A549 (cell line): Measurements from ENCODE around the gene GNPAT. TPM values are rescaled to one million over a fixed set of nuclear protein-coding genes. Genes with fewer than 3 reads are reported as not detected.

ENCODE experiments used
- ATAC-seq, 2 experiments: fragments of 200-7000 bp in 1 of 2; fragments of >200 bp in 1 of 2; cut with Nextera tagmentation in 1 of 2; cut with Tn5 transposase in 1 of 2; 3 replicates each; pipeline versions ENCODE4 v1.8.0 to v1.9.1; 2018 to 2020; ENCODE audit warnings: mild to moderate bottlenecking in 1 of 2, moderate library complexity in 1 of 2
- CTCF ChIA-PET: fragments of 300-600 bp; sonication (Branson Sonifier 250); formaldehyde crosslinking; extraction: SDS; loops from one replicate; lab custom pipeline; 2021; ENCODE audit warnings: antibody characterized with exemption, inconsistent platforms; lab: Yijun Ruan, JAX
- POLR2A ChIA-PET: fragments of 350-600 bp; formaldehyde crosslinking; extraction: SDS; loops from one replicate; lab custom pipeline; 2021; ENCODE audit warnings: antibody characterized with exemption, inconsistent platforms; lab: Yijun Ruan, JAX
- DNase-seq, 2 experiments: peaks; one replicate each; pipeline versions ENCODE4 v3.0.0 to v3.0.0-alpha.2; 2011 to 2016; ENCODE audit warnings: low read depth in 1 of 2, low spot score in 1 of 2
- FAIRE-seq: peaks from 2 replicates; lab custom pipeline; 2011; peaks lifted over from hg19 to GRCh38; lab: Jason Lieb, UNC
- H3K27ac ChIP-seq, 2 experiments: fragments of >200 bp; sonication (Bioruptor Twin); formaldehyde crosslinking; 3 replicates each; pipeline ENCODE4 v1.5.1; 2016 to 2017
- H3K4me1 ChIP-seq: fragments of >200 bp; sonication (Bioruptor Twin); formaldehyde crosslinking; 3 replicates; pipeline ENCODE4 v1.6.1; 2016
- H3K4me2 ChIP-seq: fragments of >200 bp; sonication (Bioruptor Twin); formaldehyde crosslinking; 3 replicates; pipeline ENCODE4 v1.6.1; 2016
- H3K4me3 ChIP-seq: fragments of >200 bp; sonication (Bioruptor Twin); formaldehyde crosslinking; 3 replicates; pipeline ENCODE4 v1.5.1; 2016
- H3K9me3 ChIP-seq: fragments of >200 bp; sonication (Bioruptor Twin); formaldehyde crosslinking; 3 replicates; pipeline ENCODE4 v1.6.1; 2016
- CHD4 ChIP-seq: fragments of 200-600 bp; sonication (generic); IDR thresholded peaks from 2 replicates; pipeline ENCODE4 v1.6.1; 2016; ENCODE audit warnings: antibody characterized with exemption, mild to moderate bottlenecking, borderline replicate concordance
- HDAC2 ChIP-seq: fragments of 200-600 bp; sonication (generic); IDR thresholded peaks from 2 replicates; pipeline ENCODE4 v1.6.1; 2016
- HEYL ChIP-seq: fragments of 250-450 bp; sonication (Bioruptor Pico); IDR thresholded peaks from 2 replicates; pipeline ENCODE4 v1.8.0; 2021; ENCODE audit warnings: mild to moderate bottlenecking, moderate library complexity
- HOXB13 ChIP-seq: fragments of 250-450 bp; sonication (Bioruptor Pico); IDR thresholded peaks from 2 replicates; pipeline ENCODE4 v1.5.0; 2020; ENCODE audit warnings: low read depth, mild to moderate bottlenecking, moderate library complexity
- JUN ChIP-seq, 2 experiments: fragments of >200 bp; sonication (Bioruptor Twin); formaldehyde crosslinking; IDR thresholded peaks; 2 replicates in 1 of 2; 3 replicates in 1 of 2; pipeline ENCODE4 v1.6.1; 2016 to 2017
- JUNB ChIP-seq: fragments of >200 bp; sonication (Bioruptor Twin); formaldehyde crosslinking; IDR thresholded peaks from 2 replicates; pipeline ENCODE4 v1.6.1; 2016
- KDM5A ChIP-seq: fragments of 200-600 bp; sonication (generic); IDR thresholded peaks from 2 replicates; pipeline ENCODE4 v1.6.1; 2016; ENCODE audit warnings: antibody characterized with exemption, mild to moderate bottlenecking
- MAFK ChIP-seq: fragments of 450-650 bp; IDR thresholded peaks from 2 replicates; pipeline ENCODE4 v1.6.1; 2014; ENCODE audit not compliant: partially characterized antibody
- NPAS2 ChIP-seq: fragments of 250-450 bp; sonication (Bioruptor Pico); IDR thresholded peaks from 2 replicates; pipeline ENCODE4 v1.8.0; 2022; ENCODE audit warnings: mild to moderate bottlenecking, moderate library complexity, borderline replicate concordance
- RARB ChIP-seq: fragments of 250-450 bp; sonication (Bioruptor Pico); IDR thresholded peaks from 2 replicates; pipeline ENCODE4 v1.8.0; 2021; ENCODE audit warnings: mild to moderate bottlenecking, moderate library complexity
- RNF2 ChIP-seq: fragments of 200-600 bp; sonication (generic); IDR thresholded peaks from 2 replicates; pipeline ENCODE4 v1.6.1; 2016; ENCODE audit warnings: low read depth, mild to moderate bottlenecking, antibody characterized with exemption, moderate library complexity, borderline replicate concordance
- SREBF2 ChIP-seq: fragments of 450-650 bp; IDR thresholded peaks from 2 replicates; pipeline ENCODE4 v1.6.1; 2014; ENCODE audit warnings: mild to moderate bottlenecking, moderate library complexity
- TFCP2L1 ChIP-seq: fragments of 250-450 bp; sonication (Bioruptor Pico); IDR thresholded peaks from 2 replicates; pipeline ENCODE4 v1.5.0; 2021; ENCODE audit warnings: mild to moderate bottlenecking
- ZNF302 ChIP-seq: fragments of 250-450 bp; sonication (Bioruptor Pico); IDR thresholded peaks from 2 replicates; pipeline ENCODE4 v1.9.0; 2021; ENCODE audit warnings: inconsistent platforms, mild to moderate bottlenecking, moderate library complexity
- WGBS: methylation state at CpG from one replicate; pipeline ENCODE4 v1.1.6; 2017; ENCODE audit errors: missing lambda C conversion rate; 5-methylcytosine and 5-hydroxymethylcytosine counted together
- polyA plus RNA-seq, 4 experiments: library from polyadenylated mRNA; depleted of rRNA in 3 of 4; stranded (reverse); fragments of >200 nt; fragmentation: RNase III in 1 of 4; extraction: RNeasy Plus Mini Kit Qiagen cat#74134 plus additional on column Dnase treatment in 1 of 4; gene quantifications; 2 replicates in 3 of 4; 3 replicates in 1 of 4; pipeline ENCODE4 v1.2.3, GENCODE V29; 2011 to 2017
- TF ChIP-seq, protein P1 (sequence below): fragments of 200-600 bp; sonication (generic); IDR thresholded peaks from 2 replicates; pipeline ENCODE4 v1.6.1; 2016; ENCODE audit warnings: antibody characterized with exemption, mild to moderate bottlenecking, moderate library complexity
- TF ChIP-seq, protein P2 (sequence below): fragments of >200 bp; sonication (Bioruptor Twin); formaldehyde crosslinking; IDR thresholded peaks from 2 replicates; pipeline ENCODE4 v1.6.1; 2016
- TF ChIP-seq, protein P3 (sequence below): IDR thresholded peaks from 2 replicates; pipeline ENCODE4 v1.6.1; 2012
- TF ChIP-seq, protein P4 (sequence below): fragments of 150-350 bp; IDR thresholded peaks from 2 replicates; pipeline ENCODE4 v1.6.1; 2014; ENCODE audit warnings: low read depth, mild to moderate bottlenecking, low read length
- TF ChIP-seq, protein P5 (sequence below): IDR thresholded peaks from 2 replicates; pipeline ENCODE4 v1.6.1; 2012; ENCODE audit warnings: low read depth, borderline replicate concordance
- TF ChIP-seq, protein P6 (sequence below): fragments of 250-450 bp; sonication (Bioruptor Pico); IDR thresholded peaks from 2 replicates; pipeline ENCODE4 v1.5.0; 2021; ENCODE audit warnings: mild to moderate bottlenecking, moderate library complexity, borderline replicate concordance
- TF ChIP-seq, protein P7 (sequence below): IDR thresholded peaks from 2 replicates; pipeline ENCODE4 v1.6.1; 2012

GNPAT gene
- polyA plus RNA-seq, 2 of the 4 experiments (the other 2 are of a cell fraction): 44.1 to 62.7 TPM

DNA sequence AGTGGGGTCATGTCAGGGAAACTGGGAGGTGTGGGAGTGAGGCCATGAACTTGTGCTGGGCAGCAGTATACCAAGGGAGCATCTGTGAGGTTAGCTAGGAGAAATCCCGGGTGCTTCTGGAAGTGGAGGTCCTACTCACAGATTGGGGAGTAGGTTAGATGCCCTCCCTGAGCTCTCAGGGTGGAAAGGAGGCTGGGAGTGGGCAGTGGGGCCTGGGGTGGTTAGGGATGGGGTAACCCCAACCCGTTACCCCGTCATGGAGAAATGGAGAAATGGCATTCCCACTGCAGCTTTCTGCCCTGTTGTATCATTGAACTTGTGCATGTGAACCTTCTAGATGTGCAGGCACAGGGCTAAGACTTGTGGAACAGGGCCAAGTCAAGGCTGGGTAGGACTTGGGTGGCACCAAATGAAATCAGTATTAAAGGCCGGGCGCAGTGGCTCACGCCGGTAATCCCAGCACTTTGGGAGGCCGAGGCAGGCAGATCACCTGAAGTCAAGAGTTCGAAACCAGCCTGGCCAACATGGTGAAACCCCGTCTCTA is 69.5 kb downstream of the GNPAT start (continued):
- TF ChIP-seq, protein P1, sequence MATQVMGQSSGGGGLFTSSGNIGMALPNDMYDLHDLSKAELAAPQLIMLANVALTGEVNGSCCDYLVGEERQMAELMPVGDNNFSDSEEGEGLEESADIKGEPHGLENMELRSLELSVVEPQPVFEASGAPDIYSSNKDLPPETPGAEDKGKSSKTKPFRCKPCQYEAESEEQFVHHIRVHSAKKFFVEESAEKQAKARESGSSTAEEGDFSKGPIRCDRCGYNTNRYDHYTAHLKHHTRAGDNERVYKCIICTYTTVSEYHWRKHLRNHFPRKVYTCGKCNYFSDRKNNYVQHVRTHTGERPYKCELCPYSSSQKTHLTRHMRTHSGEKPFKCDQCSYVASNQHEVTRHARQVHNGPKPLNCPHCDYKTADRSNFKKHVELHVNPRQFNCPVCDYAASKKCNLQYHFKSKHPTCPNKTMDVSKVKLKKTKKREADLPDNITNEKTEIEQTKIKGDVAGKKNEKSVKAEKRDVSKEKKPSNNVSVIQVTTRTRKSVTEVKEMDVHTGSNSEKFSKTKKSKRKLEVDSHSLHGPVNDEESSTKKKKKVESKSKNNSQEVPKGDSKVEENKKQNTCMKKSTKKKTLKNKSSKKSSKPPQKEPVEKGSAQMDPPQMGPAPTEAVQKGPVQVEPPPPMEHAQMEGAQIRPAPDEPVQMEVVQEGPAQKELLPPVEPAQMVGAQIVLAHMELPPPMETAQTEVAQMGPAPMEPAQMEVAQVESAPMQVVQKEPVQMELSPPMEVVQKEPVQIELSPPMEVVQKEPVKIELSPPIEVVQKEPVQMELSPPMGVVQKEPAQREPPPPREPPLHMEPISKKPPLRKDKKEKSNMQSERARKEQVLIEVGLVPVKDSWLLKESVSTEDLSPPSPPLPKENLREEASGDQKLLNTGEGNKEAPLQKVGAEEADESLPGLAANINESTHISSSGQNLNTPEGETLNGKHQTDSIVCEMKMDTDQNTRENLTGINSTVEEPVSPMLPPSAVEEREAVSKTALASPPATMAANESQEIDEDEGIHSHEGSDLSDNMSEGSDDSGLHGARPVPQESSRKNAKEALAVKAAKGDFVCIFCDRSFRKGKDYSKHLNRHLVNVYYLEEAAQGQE: no peak
- no peak for TF ChIP-seq ZNF302 (CRISPR knock-in tag)
- TF ChIP-seq, protein P2, sequence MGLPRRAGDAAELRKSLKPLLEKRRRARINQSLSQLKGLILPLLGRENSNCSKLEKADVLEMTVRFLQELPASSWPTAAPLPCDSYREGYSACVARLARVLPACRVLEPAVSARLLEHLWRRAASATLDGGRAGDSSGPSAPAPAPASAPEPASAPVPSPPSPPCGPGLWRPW: no peak
- TF ChIP-seq RNF2: no peak
- TF ChIP-seq, protein P3, sequence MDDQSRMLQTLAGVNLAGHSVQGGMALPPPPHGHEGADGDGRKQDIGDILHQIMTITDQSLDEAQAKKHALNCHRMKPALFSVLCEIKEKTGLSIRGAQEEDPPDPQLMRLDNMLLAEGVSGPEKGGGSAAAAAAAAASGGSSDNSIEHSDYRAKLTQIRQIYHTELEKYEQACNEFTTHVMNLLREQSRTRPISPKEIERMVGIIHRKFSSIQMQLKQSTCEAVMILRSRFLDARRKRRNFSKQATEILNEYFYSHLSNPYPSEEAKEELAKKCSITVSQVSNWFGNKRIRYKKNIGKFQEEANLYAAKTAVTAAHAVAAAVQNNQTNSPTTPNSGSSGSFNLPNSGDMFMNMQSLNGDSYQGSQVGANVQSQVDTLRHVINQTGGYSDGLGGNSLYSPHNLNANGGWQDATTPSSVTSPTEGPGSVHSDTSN: no peak
- TF ChIP-seq JUN (IDR thresholded peaks at IDR 0.05): no peak
- TF ChIP-seq, all 56 proteins: peak for 0

DNA sequence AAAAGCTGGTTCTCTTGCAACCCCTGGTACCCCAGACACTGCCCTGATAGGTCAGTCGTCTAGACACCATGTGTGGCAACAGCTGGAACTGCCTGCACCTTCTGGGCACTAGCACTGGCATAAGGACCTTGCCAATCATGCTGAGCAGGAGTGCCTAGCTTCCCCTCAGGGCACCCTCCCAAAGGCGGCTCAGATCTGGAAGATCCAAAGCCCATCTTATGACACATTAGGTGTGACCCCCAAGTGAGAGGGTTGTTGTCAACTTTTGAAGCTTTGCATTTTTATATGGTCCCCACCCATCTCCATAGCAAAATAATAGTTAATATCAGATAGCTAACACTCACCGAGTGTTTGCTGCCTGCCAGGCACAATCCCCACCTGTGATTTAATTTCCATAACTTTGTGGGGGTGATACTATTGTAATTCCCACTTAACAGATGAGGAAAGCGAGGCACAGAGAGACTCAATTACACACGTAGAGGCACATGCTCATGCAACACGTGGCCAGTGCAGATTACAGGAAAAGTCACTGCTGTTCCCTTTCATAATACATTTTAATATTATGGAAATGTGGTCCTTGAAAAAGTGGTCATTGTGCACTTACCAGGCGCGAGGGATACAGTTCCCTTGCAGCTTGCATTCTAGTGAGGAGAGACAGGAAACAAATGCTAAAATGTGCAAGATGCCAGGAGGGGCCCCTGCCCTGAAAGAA is 70.9 kb downstream of the GNPAT start:
- 53% methylated on average over 8 of the region's 8 CpGs for WGBS

More for the DNA sequence above, 70.9 kb downstream of the GNPAT start:
- FAIRE-seq (no peak), DNase-seq (no peak)
- H3K4me2 ChIP-seq: no peak overlapping the region
- ChIA-PET POLR2A (no interaction called here), CTCF (interaction anchor here (0.8 to 1.2 kb wide), 3 partner anchors 8 to 281 kb away, joined by 3 read pairs; no protein-coding TSS in a partner anchor)
- TF ChIP-seq SREBF2: no peak
- TF ChIP-seq, protein P4, sequence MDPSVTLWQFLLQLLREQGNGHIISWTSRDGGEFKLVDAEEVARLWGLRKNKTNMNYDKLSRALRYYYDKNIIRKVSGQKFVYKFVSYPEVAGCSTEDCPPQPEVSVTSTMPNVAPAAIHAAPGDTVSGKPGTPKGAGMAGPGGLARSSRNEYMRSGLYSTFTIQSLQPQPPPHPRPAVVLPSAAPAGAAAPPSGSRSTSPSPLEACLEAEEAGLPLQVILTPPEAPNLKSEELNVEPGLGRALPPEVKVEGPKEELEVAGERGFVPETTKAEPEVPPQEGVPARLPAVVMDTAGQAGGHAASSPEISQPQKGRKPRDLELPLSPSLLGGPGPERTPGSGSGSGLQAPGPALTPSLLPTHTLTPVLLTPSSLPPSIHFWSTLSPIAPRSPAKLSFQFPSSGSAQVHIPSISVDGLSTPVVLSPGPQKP: no peak
- TF ChIP-seq HOXB13 (CRISPR knock-in tag): no peak
- TF ChIP-seq, protein P5, sequence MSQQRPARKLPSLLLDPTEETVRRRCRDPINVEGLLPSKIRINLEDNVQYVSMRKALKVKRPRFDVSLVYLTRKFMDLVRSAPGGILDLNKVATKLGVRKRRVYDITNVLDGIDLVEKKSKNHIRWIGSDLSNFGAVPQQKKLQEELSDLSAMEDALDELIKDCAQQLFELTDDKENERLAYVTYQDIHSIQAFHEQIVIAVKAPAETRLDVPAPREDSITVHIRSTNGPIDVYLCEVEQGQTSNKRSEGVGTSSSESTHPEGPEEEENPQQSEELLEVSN: no peak
- no peak for TF ChIP-seq NPAS2 (CRISPR knock-in tag)
- TF ChIP-seq, protein P6, sequence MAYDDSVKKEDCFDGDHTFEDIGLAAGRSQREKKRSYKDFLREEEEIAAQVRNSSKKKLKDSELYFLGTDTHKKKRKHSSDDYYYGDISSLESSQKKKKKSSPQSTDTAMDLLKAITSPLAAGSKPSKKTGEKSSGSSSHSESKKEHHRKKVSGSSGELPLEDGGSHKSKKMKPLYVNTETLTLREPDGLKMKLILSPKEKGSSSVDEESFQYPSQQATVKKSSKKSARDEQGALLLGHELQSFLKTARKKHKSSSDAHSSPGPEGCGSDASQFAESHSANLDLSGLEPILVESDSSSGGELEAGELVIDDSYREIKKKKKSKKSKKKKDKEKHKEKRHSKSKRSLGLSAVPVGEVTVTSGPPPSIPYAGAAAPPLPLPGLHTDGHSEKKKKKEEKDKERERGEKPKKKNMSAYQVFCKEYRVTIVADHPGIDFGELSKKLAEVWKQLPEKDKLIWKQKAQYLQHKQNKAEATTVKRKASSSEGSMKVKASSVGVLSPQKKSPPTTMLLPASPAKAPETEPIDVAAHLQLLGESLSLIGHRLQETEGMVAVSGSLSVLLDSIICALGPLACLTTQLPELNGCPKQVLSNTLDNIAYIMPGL (CRISPR knock-in tag): no peak
- no peak for TF ChIP-seq TFCP2L1 (CRISPR knock-in tag)
- TF ChIP-seq RARB (CRISPR knock-in tag): no peak
- TF ChIP-seq HDAC2: no peak
- no peak for TF ChIP-seq MAFK
- no peak for TF ChIP-seq JUNB
- no peak for TF ChIP-seq KDM5A
- no peak for TF ChIP-seq CHD4
- TF ChIP-seq, protein P7, sequence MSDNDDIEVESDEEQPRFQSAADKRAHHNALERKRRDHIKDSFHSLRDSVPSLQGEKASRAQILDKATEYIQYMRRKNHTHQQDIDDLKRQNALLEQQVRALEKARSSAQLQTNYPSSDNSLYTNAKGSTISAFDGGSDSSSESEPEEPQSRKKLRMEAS: no peak
- no peak for TF ChIP-seq HEYL
- TF ChIP-seq, all 56 proteins: peak for 0
- H3K4me1 ChIP-seq: no peaks in the 10 kb centered on the region
- H3K4me3 ChIP-seq: no peak overlapping the region
- H3K9me3 ChIP-seq: no peaks in the 10 kb centered on the region
- H3K27ac ChIP-seq: no peak overlapping the region
- no peak for ATAC-seq
